WTC11 (cell line): ENCODE measurements around the gene WDCP.

Experiments used
- MXD4 ChIP-seq: fragments of 250-450 bp; sonication (Bioruptor Pico); IDR thresholded peaks from 2 replicates; pipeline ENCODE4 v1.8.0; 2021; ENCODE audit warnings: mild to moderate bottlenecking, moderate library complexity, borderline replicate concordance
- TF ChIP-seq, protein P1 (sequence below): fragments of 200-600 bp; IDR thresholded peaks from 2 replicates; pipeline ENCODE4 v1.8.0; 2022; ENCODE audit warnings: antibody characterized with exemption
- TF ChIP-seq, protein P2 (sequence below): sonication (generic); formaldehyde crosslinking; IDR thresholded peaks from 2 replicates; pipeline ENCODE4 v1.8.1; 2023; ENCODE audit warnings: mild to moderate bottlenecking, missing genetic modification reagents, moderate library complexity
- TF ChIP-seq, protein P3 (sequence below): sonication (generic); formaldehyde crosslinking; IDR thresholded peaks from 2 replicates; pipeline ENCODE4 v1.8.1; 2023; ENCODE audit warnings: mild to moderate bottlenecking, missing genetic modification reagents, borderline replicate concordance
- TF ChIP-seq, protein P4 (sequence below): fragments of 250-450 bp; sonication (Bioruptor Pico); IDR thresholded peaks from 2 replicates; pipeline ENCODE4 v1.9.0; 2021; ENCODE audit warnings: mild to moderate bottlenecking

DNA sequence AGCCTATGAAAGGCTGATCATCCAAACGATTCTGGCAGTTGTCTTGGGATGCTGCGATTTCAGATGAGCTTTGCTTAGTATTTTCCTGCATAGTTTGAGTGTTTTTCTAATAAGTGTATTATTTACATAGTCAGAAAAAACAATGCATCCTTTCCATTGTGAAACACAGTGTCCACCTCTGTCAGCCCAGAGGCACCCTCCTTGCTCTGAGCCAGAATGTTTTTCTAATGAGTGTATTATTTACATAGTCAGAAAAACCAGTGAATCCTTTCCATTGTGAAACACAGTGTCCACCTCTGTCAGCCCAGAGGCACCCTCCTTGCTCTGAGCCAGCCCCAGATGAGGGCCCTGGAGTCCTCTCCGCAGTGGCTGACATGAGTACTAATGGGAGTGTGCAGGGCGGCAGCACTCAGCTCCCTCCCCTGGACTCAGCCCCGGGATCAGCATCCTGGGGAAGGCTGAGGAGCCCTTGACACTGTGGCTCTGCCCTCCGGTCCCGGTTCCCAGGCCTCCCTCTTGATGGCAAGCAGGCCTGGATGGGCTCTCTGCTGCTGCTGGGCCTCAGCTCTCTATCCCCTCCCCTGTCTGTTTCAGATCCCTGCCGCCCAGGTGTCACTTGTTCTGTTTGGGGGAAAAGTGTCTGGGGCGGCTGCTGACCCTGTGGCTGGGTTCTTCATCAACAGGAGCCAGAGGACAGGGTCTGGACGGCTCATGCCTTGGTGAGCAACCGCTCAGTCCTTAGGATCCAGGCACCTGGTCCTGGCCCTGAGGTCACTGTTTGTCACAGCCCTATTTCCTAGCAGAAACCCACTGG is 31.4 kb downstream of the WDCP start:
- no peak for TF ChIP-seq MXD4 (CRISPR knock-in tag)
- TF ChIP-seq, protein P1, sequence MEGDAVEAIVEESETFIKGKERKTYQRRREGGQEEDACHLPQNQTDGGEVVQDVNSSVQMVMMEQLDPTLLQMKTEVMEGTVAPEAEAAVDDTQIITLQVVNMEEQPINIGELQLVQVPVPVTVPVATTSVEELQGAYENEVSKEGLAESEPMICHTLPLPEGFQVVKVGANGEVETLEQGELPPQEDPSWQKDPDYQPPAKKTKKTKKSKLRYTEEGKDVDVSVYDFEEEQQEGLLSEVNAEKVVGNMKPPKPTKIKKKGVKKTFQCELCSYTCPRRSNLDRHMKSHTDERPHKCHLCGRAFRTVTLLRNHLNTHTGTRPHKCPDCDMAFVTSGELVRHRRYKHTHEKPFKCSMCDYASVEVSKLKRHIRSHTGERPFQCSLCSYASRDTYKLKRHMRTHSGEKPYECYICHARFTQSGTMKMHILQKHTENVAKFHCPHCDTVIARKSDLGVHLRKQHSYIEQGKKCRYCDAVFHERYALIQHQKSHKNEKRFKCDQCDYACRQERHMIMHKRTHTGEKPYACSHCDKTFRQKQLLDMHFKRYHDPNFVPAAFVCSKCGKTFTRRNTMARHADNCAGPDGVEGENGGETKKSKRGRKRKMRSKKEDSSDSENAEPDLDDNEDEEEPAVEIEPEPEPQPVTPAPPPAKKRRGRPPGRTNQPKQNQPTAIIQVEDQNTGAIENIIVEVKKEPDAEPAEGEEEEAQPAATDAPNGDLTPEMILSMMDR: no peak
- TF ChIP-seq, protein P2, sequence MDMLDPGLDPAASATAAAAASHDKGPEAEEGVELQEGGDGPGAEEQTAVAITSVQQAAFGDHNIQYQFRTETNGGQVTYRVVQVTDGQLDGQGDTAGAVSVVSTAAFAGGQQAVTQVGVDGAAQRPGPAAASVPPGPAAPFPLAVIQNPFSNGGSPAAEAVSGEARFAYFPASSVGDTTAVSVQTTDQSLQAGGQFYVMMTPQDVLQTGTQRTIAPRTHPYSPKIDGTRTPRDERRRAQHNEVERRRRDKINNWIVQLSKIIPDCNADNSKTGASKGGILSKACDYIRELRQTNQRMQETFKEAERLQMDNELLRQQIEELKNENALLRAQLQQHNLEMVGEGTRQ (CRISPR knock-in tag): no peak
- TF ChIP-seq, protein P3, sequence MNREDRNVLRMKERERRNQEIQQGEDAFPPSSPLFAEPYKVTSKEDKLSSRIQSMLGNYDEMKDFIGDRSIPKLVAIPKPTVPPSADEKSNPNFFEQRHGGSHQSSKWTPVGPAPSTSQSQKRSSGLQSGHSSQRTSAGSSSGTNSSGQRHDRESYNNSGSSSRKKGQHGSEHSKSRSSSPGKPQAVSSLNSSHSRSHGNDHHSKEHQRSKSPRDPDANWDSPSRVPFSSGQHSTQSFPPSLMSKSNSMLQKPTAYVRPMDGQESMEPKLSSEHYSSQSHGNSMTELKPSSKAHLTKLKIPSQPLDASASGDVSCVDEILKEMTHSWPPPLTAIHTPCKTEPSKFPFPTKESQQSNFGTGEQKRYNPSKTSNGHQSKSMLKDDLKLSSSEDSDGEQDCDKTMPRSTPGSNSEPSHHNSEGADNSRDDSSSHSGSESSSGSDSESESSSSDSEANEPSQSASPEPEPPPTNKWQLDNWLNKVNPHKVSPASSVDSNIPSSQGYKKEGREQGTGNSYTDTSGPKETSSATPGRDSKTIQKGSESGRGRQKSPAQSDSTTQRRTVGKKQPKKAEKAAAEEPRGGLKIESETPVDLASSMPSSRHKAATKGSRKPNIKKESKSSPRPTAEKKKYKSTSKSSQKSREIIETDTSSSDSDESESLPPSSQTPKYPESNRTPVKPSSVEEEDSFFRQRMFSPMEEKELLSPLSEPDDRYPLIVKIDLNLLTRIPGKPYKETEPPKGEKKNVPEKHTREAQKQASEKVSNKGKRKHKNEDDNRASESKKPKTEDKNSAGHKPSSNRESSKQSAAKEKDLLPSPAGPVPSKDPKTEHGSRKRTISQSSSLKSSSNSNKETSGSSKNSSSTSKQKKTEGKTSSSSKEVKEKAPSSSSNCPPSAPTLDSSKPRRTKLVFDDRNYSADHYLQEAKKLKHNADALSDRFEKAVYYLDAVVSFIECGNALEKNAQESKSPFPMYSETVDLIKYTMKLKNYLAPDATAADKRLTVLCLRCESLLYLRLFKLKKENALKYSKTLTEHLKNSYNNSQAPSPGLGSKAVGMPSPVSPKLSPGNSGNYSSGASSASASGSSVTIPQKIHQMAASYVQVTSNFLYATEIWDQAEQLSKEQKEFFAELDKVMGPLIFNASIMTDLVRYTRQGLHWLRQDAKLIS (CRISPR knock-in tag): no peak
- TF ChIP-seq, protein P4, sequence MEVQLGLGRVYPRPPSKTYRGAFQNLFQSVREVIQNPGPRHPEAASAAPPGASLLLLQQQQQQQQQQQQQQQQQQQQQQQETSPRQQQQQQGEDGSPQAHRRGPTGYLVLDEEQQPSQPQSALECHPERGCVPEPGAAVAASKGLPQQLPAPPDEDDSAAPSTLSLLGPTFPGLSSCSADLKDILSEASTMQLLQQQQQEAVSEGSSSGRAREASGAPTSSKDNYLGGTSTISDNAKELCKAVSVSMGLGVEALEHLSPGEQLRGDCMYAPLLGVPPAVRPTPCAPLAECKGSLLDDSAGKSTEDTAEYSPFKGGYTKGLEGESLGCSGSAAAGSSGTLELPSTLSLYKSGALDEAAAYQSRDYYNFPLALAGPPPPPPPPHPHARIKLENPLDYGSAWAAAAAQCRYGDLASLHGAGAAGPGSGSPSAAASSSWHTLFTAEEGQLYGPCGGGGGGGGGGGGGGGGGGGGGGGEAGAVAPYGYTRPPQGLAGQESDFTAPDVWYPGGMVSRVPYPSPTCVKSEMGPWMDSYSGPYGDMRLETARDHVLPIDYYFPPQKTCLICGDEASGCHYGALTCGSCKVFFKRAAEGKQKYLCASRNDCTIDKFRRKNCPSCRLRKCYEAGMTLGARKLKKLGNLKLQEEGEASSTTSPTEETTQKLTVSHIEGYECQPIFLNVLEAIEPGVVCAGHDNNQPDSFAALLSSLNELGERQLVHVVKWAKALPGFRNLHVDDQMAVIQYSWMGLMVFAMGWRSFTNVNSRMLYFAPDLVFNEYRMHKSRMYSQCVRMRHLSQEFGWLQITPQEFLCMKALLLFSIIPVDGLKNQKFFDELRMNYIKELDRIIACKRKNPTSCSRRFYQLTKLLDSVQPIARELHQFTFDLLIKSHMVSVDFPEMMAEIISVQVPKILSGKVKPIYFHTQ (CRISPR knock-in tag): no peak
